ENCODE measurements around the gene AGBL4.

The AGBL4 gene

DNA sequence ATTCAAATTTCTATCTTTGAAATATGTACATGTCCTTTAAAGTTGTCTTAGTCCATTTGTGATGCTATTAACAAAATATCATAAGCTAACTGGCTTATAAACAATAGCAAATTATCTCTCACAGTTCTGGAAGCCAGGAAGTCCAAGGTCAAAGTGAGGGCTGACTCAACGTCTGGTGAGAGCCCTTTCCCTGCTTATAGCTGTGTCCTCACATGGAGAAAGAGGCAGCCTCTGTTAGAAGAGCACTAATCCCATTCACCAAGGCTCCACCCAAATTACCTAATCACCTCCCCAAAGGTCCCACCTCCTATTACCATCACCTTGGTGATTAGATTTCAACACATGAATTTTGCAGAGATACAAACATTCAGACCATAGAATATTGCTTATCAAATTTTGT is 797.0 kb downstream of the AGBL4 start:
- H3K4me3 ChIP-seq (ENCODE audit: low read depth in 1 of 2, low read length in 1 of 2) = no peak overlapping the region
- H3K27ac ChIP-seq = no peak overlapping the region
- TF ChIP-seq, protein P1, sequence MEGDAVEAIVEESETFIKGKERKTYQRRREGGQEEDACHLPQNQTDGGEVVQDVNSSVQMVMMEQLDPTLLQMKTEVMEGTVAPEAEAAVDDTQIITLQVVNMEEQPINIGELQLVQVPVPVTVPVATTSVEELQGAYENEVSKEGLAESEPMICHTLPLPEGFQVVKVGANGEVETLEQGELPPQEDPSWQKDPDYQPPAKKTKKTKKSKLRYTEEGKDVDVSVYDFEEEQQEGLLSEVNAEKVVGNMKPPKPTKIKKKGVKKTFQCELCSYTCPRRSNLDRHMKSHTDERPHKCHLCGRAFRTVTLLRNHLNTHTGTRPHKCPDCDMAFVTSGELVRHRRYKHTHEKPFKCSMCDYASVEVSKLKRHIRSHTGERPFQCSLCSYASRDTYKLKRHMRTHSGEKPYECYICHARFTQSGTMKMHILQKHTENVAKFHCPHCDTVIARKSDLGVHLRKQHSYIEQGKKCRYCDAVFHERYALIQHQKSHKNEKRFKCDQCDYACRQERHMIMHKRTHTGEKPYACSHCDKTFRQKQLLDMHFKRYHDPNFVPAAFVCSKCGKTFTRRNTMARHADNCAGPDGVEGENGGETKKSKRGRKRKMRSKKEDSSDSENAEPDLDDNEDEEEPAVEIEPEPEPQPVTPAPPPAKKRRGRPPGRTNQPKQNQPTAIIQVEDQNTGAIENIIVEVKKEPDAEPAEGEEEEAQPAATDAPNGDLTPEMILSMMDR (IDR thresholded peaks at IDR 0.05) = no peak

DNA sequence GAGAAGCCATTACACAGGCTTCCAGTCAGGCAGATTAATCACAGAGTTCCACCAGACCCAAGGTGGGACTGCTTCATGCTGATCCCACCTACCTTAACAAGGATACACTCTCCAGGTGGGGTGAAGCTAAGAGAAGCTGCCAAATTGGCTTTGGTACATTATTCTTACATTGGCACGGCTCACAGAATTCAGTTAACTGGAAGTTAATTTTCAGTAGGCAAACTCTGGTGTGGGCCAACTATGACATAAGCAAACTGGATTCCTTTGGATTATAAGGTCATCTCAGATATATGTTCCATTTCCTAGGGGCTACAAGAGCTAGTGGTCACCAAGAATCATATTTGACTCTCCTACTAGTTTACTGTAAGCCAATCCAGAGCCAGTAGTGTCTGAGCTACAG is 798.3 kb downstream of the AGBL4 start:
- TF ChIP-seq, protein P1 (IDR thresholded peaks at IDR 0.05) = no peak
- no peaks in the 10 kb centered on the region for H3K36me3 ChIP-seq
- no peaks in the 10 kb centered on the region for H3K4me1 ChIP-seq (ENCODE audit: control insufficient read depth in 1 of 2, insufficient read depth in 1 of 2, low read depth in 1 of 2, low read length in 1 of 2)
- H3K27me3 ChIP-seq = no peaks in the 10 kb centered on the region
- no peak overlapping the region for H3K27ac ChIP-seq
- no peaks in the 10 kb centered on the region for H3K9me3 ChIP-seq
- no peak overlapping the region for H3K4me3 ChIP-seq (ENCODE audit: low read depth in 1 of 2, low read length in 1 of 2)

More for the DNA sequence above, 797.0 kb downstream of the AGBL4 start:
- Histone ChIP-seq H3K36me3 (no peaks in the 10 kb centered on the region), H3K4me1 (ENCODE audit: control insufficient read depth in 1 of 2, insufficient read depth in 1 of 2, low read depth in 1 of 2, low read length in 1 of 2) (no peaks in the 10 kb centered on the region), H3K27me3 (no peaks in the 10 kb centered on the region), H3K9me3 (no peaks in the 10 kb centered on the region)

DNA sequence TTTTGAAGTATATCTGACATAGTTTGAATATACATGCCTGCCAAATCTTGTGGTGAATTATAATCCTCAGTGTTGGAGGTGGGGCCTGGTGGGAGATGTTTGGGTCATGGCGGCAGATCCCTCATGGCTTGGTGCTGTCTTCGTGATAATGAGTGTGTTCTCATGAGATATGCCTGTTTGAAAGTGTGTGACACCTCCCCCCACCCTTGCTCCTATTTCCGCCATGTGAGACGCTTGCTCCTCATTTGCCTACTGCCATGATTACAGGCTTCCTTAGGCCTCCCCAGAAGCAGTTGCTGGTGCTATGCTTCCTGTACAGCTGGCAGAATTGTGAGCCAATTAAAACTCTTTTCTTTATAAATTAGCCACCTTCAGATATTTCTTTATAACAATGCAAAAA is 810.5 kb downstream of the AGBL4 start:
- TF ChIP-seq, protein P1 (IDR thresholded peaks at IDR 0.05) = no peak
- H3K9me3 ChIP-seq = no peaks in the 10 kb centered on the region
- H3K27me3 ChIP-seq = no peaks in the 10 kb centered on the region
- no peak overlapping the region for H3K4me3 ChIP-seq (ENCODE audit: low read depth in 1 of 2, low read length in 1 of 2)
- no peak overlapping the region for H3K27ac ChIP-seq
- H3K36me3 ChIP-seq = no peaks in the 10 kb centered on the region
- no peaks in the 10 kb centered on the region for H3K4me1 ChIP-seq (ENCODE audit: control insufficient read depth in 1 of 2, insufficient read depth in 1 of 2, low read depth in 1 of 2, low read length in 1 of 2)

DNA sequence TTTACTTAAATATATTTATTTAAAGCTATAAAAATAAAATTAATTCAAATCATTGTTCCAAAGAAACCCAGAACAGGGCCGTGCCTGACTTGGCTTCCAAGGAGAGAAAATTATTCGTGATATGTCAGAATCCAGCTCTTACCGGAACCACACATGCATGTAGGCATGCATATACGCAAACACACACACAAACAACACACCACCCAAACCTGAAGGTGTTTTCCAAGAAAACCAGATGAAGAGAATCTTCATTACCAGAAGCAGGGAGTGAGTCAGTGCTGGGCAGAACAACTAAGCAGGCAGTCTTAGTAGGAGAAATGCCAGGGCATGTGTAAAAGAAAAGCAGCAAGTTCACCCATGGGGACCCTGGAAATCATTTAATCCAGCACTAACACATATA is 815.0 kb downstream of the AGBL4 start:
- Histone ChIP-seq H3K9me3 (no peaks in the 10 kb centered on the region), H3K27ac (no peak overlapping the region), H3K4me3 (ENCODE audit: low read depth in 1 of 2, low read length in 1 of 2) (no peak overlapping the region), H3K4me1 (ENCODE audit: control insufficient read depth in 1 of 2, insufficient read depth in 1 of 2, low read depth in 1 of 2, low read length in 1 of 2) (no peaks in the 10 kb centered on the region), H3K27me3 (no peaks in the 10 kb centered on the region), H3K36me3 (no peaks in the 10 kb centered on the region)
- TF ChIP-seq, protein P1 (IDR thresholded peaks at IDR 0.05) = no peak

DNA sequence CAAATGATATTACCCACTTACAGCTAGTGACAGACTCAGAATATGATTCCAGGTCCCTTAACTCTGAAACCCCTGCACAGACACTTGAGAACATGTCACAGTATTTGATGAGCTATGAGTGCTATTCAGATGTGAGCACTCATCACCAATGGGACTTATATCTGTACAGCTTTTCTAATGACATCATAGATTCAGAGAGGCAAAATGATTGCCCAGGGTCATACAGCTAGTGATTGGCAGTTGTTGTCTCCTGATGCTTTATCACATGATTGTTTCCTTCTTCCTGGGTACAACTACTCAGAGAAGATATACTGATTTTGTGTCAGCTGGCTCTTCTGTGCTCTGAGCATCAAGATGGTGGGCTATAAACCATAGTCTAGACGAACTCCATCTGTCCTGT is 819.0 kb downstream of the AGBL4 start:
- Histone ChIP-seq H3K36me3 (no peaks in the 10 kb centered on the region), H3K27me3 (no peaks in the 10 kb centered on the region), H3K4me1 (ENCODE audit: control insufficient read depth in 1 of 2, insufficient read depth in 1 of 2, low read depth in 1 of 2, low read length in 1 of 2) (no peaks in the 10 kb centered on the region), H3K27ac (no peak overlapping the region), H3K9me3 (no peaks in the 10 kb centered on the region), H3K4me3 (ENCODE audit: low read depth in 1 of 2, low read length in 1 of 2) (no peak overlapping the region)
- TF ChIP-seq, protein P1 (IDR thresholded peaks at IDR 0.05) = no peak

DNA sequence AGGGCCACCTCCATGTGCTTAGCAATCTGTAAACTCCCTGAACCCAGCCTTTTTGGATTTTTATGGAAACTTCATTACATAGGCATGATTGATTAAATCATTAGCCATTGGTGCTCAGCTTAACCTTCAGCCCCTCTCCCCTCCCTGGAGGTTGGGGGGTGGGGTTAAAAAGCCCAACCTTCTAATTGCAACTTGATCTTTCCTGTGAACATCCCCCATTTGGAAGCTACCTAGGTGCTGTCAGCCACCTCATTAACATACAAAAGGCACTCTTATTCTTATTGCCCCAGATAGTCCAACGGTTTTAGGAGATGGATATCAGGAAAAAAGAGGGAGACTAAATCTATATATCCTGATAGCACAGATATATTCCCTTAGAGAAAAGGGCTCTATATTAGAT is 823.0 kb downstream of the AGBL4 start:
- TF ChIP-seq, protein P1 (IDR thresholded peaks at IDR 0.05) = no peak
- Histone ChIP-seq H3K9me3 (peaks cover 3% of the 10 kb centered on the region), H3K27me3 (no peaks in the 10 kb centered on the region), H3K27ac (no peak overlapping the region), H3K4me3 (ENCODE audit: low read depth in 1 of 2, low read length in 1 of 2) (no peak overlapping the region), H3K4me1 (ENCODE audit: control insufficient read depth in 1 of 2, insufficient read depth in 1 of 2, low read depth in 1 of 2, low read length in 1 of 2) (no peaks in the 10 kb centered on the region), H3K36me3 (no peaks in the 10 kb centered on the region)

Measured in neutrophil (primary cell).